Subcutaneous abdominal adipose tissue (tissue), 5 donors: ENCODE results near the gene PTS.
A peak's percentile ranks its signal among the peaks of the same experiment; 100 is the strongest.
"Not testable (repeated sequence)": the region's sequence is repeated elsewhere in the genome, so short reads cannot be mapped to it uniquely, and the experiment has no call there.

Experiments used
- H3K27ac ChIP-seq: one replicate; pipeline ENCODE4 v1.7.0; 2013; ENCODE audit warnings: low read depth, mild to moderate bottlenecking, inconsistent platforms, low read length, moderate library complexity
- H3K27me3 ChIP-seq, 5 donors: one replicate each; pipeline ENCODE4 v1.7.0; 2013; ENCODE audit warnings: low read length in 5 of 5, inconsistent platforms in 1 of 5; ENCODE audit not compliant: control insufficient read depth in 5 of 5, insufficient read depth in 4 of 5
- H3K36me3 ChIP-seq, 5 donors: one replicate each; pipeline ENCODE4 v1.7.0; 2013; ENCODE audit warnings: low read length in 5 of 5; ENCODE audit not compliant: control insufficient read depth in 5 of 5, insufficient read depth in 5 of 5
- H3K4me1 ChIP-seq, 5 donors: one replicate each; pipeline ENCODE4 v1.7.0; 2013; ENCODE audit warnings: low read length in 5 of 5, mild to moderate bottlenecking in 3 of 5, moderate library complexity in 1 of 5; ENCODE audit not compliant: control insufficient read depth in 5 of 5, insufficient read depth in 5 of 5
- H3K4me3 ChIP-seq, 5 donors: one replicate each; pipeline ENCODE4 v1.7.0; 2013; ENCODE audit warnings: low read length in 5 of 5, low read depth in 1 of 5
- H3K9ac ChIP-seq, 5 donors: one replicate each; pipeline ENCODE4 v1.7.0; 2013; ENCODE audit warnings: low read length in 5 of 5, mild to moderate bottlenecking in 4 of 5, moderate library complexity in 3 of 5
- H3K9me3 ChIP-seq, 5 donors: one replicate each; pipeline ENCODE4 v1.7.0; 2013; ENCODE audit warnings: low read length in 5 of 5; ENCODE audit not compliant: control insufficient read depth in 5 of 5
- donor health status: healthy.
- donor health status: healthy.
- donor health status: healthy.
- donor health status: healthy.
- donor health status: healthy.

Gene PTS

GRCh38 chr11:112226062-112226830, at the start of gene PTS:
PTS (plus strand) TSS chr11:112226428; CDS start chr11:112226444, 16 bp downstream.
- no peaks in the 10 kb centered on the region for H3K27me3 ChIP-seq
- peak within 1 kb of the TSS; percentile 97 for H3K27ac ChIP-seq
- no peaks in the 10 kb centered on the region for H3K9me3 ChIP-seq
- H3K4me1 ChIP-seq = peaks cover 0 to 17% (median 9%) of the 10 kb centered on the region in 5 donors
- H3K9ac ChIP-seq = peak within 1 kb of the TSS; percentile 89 to 97 (median 92)
- H3K36me3 ChIP-seq = peaks cover 8 to 20% (median 18%) of the 10 kb centered on the region in 5 donors
- peak within 1 kb of the TSS; percentile 88 to 98 (median 94) for H3K4me3 ChIP-seq

- no peak overlapping the region for H3K27ac ChIP-seq
- H3K9me3 ChIP-seq = no peaks in the 10 kb centered on the region
- no peak overlapping the region for H3K9ac ChIP-seq
- H3K4me3 ChIP-seq = no peak overlapping the region
- H3K36me3 ChIP-seq = no peaks in the 10 kb centered on the region
- peaks cover 0 to 12% (median 6%) of the 10 kb centered on the region in 5 donors for H3K4me1 ChIP-seq
- no peaks in the 10 kb centered on the region for H3K27me3 ChIP-seq
Observed at GRCh38 chr11:112177589-112177988, 48.6 kb upstream of the PTS start.

GRCh38 chr11:112178428-112178827, 47.8 kb upstream of the PTS start:
- H3K9me3 ChIP-seq = no peaks in the 10 kb centered on the region
- peaks cover 0 to 12% (median 6%) of the 10 kb centered on the region in 5 donors for H3K4me1 ChIP-seq
- H3K4me3 ChIP-seq = no peak overlapping the region
- no peaks in the 10 kb centered on the region for H3K27me3 ChIP-seq
- H3K27ac ChIP-seq = no peak overlapping the region
- no peaks in the 10 kb centered on the region for H3K36me3 ChIP-seq
- no peak overlapping the region for H3K9ac ChIP-seq

- no peaks in the 10 kb centered on the region for H3K27me3 ChIP-seq
- no peak overlapping the region for H3K27ac ChIP-seq
- H3K36me3 ChIP-seq = no peaks in the 10 kb centered on the region
- peaks cover 0 to 12% (median 6%) of the 10 kb centered on the region in 5 donors for H3K4me1 ChIP-seq
- no peak overlapping the region for H3K4me3 ChIP-seq
- no peaks in the 10 kb centered on the region for H3K9me3 ChIP-seq
- H3K9ac ChIP-seq = no peak overlapping the region
Observed at GRCh38 chr11:112178936-112179335, 47.3 kb upstream of the PTS start.

GRCh38 chr11:112179601-112180000, 46.6 kb upstream of the PTS start:
- H3K27ac ChIP-seq = no peak overlapping the region

GRCh38 chr11:112182867-112183266, 43.4 kb upstream of the PTS start:
- H3K9me3 ChIP-seq = no peaks in the 10 kb centered on the region
- H3K27ac ChIP-seq = no peak overlapping the region
- H3K27me3 ChIP-seq = no peaks in the 10 kb centered on the region
- H3K36me3 ChIP-seq = no peaks in the 10 kb centered on the region
- H3K9ac ChIP-seq = no peak overlapping the region
- H3K4me1 ChIP-seq = peaks cover 0 to 6% (median 0%) of the 10 kb centered on the region in 5 donors
- H3K4me3 ChIP-seq = no peak overlapping the region

More at GRCh38 chr11:112179601-112180000, 46.6 kb upstream of the PTS start:
- Histone ChIP-seq H3K27me3 (no peaks in the 10 kb centered on the region), H3K9ac (no peak overlapping the region), H3K4me1 (peaks cover 0 to 12% (median 6%) of the 10 kb centered on the region in 5 donors), H3K4me3 (no peak overlapping the region), H3K9me3 (no peaks in the 10 kb centered on the region), H3K36me3 (no peaks in the 10 kb centered on the region)

- Histone ChIP-seq H3K4me1 (peaks cover 0 to 6% (median 0%) of the 10 kb centered on the region in 5 donors), H3K36me3 (no peaks in the 10 kb centered on the region), H3K9ac (no peak overlapping the region), H3K27me3 (no peaks in the 10 kb centered on the region), H3K9me3 (no peaks in the 10 kb centered on the region), H3K4me3 (no peak overlapping the region), H3K27ac (no peak overlapping the region)
Observed at GRCh38 chr11:112185883-112186282, 40.3 kb upstream of the PTS start.

GRCh38 chr11:112186304-112186703, 39.9 kb upstream of the PTS start:
- Histone ChIP-seq H3K4me3 (no peak overlapping the region), H3K36me3 (no peaks in the 10 kb centered on the region), H3K4me1 (peaks cover 0 to 6% (median 0%) of the 10 kb centered on the region in 5 donors), H3K27me3 (no peaks in the 10 kb centered on the region), H3K9ac (no peak overlapping the region), H3K27ac (no peak overlapping the region), H3K9me3 (no peaks in the 10 kb centered on the region)

- H3K27ac ChIP-seq, H3K4me1 ChIP-seq, H3K4me3 ChIP-seq, H3K9ac ChIP-seq, H3K9me3 ChIP-seq, H3K36me3 ChIP-seq, H3K27me3 ChIP-seq: not testable (repeated sequence)
Observed at GRCh38 chr11:112195113-112195512, 31.1 kb upstream of the PTS start.

- Histone ChIP-seq H3K4me1 (no peaks in the 10 kb centered on the region), H3K9me3 (no peaks in the 10 kb centered on the region)
Observed at GRCh38 chr11:112195951-112196351, 30.3 kb upstream of the PTS start.

More at GRCh38 chr11:112195951-112196351, 30.3 kb upstream of the PTS start:
- Histone ChIP-seq H3K4me3 (no peak overlapping the region), H3K27me3 (no peaks in the 10 kb centered on the region), H3K27ac (no peak overlapping the region), H3K36me3 (no peaks in the 10 kb centered on the region), H3K9ac (no peak overlapping the region)
